NCI-H774 (cell line): ENCODE measurements around the gene REG3A.

Experiments
- DNase-seq: peaks from one replicate; lab custom pipeline; 2025; lab: John Stamatoyannopoulos, UW

REG3A gene

DNA sequence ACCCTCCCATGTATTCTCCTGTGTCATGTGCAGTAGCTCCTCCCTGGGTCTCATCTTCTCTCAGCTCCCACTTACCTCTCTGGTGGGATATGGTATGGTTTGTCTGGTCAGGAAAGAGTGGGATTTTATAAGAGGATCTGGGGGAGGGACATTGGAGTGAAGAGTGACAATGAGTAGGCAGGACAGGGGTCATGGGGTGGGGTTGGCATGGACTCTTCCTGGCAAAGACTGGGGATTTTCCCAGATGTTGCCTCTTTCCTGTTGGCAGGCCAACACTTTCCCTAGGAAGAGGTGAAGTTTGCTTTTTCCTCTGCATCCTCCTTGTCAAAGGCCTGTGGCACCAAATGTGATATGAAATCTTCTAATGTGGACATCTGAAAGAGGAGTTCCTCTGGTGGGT is at the start of gene REG3A:
TSS of gene REG3A (minus strand) at position 101 of the 400 bp plus-strand sequence. CDS start 348 bp downstream, outside the sequence.
- DNase-seq: no peak

DNA sequence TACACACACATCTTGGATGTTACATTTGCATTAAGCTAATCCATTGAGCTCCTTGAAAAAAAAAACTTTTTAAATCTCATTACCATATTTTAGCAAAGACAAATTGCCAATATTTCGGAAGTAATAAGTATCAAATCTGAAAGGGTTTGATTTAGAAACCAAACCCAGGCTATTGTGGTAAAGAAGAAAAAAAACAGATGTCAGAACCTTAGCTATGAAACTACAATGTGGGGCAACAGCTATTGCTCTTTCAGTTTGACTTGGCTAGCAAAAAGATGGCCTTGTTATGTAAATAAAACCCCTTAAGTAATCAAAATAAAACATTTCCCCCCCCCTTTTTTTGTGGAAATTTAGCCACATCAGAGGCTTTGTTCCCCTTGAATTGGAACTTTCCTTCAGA is 41.2 kb upstream of the REG3A start:
- DNase-seq: no peak

- no peak for DNase-seq
Measured at GRCh38 chr2:79191816-79192215, 32.3 kb upstream of the REG3A start.

DNA sequence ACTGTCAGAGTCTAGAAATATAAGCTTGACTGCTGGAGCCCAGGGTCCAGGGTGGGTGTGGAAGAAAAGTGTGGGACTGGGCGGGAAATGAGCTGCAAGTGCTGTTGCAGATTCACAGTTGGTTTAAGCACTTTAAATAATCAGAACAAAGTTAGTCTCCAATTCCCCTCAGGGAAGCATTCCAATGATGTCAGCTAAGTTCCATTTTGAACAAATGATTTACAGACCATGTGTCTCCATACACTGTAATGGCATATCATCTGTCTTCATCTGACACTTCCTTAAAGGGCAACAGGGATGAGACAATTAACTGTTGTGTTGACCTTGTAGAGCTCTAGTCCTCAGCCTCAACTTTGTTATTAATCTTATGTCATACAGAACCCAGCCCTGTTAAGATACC is 31.5 kb upstream of the REG3A start:
- no peak for DNase-seq

DNA sequence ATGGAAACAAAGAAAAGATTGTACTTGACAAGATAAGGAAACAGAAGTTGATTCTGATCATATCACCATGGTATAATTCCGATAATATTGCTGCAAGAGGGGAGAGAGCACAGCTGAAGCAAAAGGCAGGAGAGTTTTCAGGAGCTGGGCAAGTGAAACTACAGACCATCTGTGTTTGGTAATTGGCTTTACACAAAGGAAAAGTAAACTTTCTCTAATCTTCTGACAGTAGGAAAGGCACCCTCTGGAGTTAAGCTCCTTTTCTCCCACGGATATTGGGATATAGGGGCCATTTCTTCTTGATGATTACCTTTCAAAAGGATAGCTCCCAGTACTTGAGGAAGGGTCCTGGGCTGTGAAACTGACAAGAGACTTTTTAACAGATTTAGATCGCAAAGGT is 29.9 kb upstream of the REG3A start:
- DNase-seq: no peak

GRCh38 chr2:79181617-79182016 is 22.1 kb upstream of the REG3A start:
- no peak for DNase-seq

- DNase-seq: no peak
Measured at GRCh38 chr2:79180092-79180491, 20.5 kb upstream of the REG3A start.

GRCh38 chr2:79179036-79179435 is 19.5 kb upstream of the REG3A start:
- no peak for DNase-seq

GRCh38 chr2:79178076-79178674 is 18.6 kb upstream of the REG3A start:
- DNase-seq: no peak

- DNase-seq: no peak
Measured at GRCh38 chr2:79171348-79171958, 11.9 kb upstream of the REG3A start.

GRCh38 chr2:79162801-79163200 is 3.2 kb upstream of the REG3A start:
- no peak for DNase-seq

DNA sequence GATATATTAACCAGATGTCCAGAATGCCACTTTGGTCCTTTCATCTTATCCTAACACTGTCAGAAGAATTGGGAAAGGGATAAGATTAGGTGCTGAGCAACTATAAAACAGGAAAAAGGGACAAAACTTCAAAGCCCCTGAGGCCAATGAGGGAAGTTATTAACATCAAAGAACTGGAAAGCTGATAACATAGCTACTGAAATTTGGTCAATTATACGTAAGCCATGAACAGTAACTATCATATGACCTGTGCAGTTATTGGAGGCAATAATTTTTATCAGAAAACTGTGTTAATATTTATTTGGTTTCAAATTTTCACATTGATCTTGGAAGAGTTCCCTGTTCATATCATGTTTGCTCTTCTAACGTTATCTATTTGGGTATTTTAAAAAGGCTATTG is 2.6 kb upstream of the REG3A start:
- DNase-seq: no peak

DNA sequence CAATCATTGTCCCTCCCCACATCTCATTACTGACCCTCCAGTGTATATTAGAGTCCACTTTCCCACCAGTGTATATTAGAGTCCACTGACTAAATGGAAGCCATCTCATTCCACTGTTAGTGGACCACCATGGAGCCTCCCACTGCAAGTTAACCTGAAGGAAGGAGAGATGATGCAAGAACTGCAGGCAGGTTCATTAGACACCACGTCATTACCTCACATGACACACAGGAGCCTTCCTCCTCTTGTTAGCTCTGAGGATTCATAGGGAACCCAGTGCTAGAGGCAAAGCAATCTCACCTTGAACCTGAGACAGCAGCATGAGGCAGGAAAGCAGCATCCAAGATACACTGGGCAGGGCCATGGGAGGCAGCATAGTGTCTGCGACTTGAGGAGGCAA is 523 bp downstream of the REG3A start:
- DNase-seq: no peak

DNA sequence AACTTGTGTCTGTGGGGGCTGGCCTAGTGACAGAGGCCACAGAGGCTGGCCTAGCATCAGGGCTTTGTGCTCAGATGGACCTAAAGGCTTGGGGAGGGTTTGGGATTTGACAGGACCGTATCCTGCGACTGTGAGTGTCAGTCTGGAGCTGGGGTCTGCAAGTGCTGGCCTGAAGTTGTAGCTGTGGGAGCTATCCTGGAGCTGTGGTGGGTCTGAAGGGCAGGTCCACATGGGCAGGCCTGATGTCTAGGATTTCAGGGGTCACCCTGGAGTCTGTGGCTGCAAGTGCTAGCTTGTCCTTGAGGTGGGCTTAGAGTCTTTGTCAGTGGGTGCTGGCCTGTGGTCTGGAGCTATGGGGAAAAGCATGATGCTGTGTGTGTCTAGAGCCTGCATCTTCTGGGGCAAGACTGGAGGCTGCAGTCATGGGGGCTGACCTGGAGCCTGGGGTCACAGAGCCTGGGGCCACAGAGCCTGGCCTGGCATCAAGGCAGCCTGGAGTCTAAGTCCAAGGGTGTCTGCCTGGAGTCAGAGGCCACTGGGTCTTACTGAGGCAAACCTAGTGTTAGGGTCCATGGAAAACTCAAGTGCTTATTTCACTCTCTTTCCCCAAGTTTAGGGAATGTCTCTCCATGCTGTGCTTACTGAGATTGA is 3.6 kb downstream of the REG3A start:
- DNase-seq: no peak

GRCh38 chr2:79139423-79139822 is 20.1 kb downstream of the REG3A start:
- no peak for DNase-seq

DNA sequence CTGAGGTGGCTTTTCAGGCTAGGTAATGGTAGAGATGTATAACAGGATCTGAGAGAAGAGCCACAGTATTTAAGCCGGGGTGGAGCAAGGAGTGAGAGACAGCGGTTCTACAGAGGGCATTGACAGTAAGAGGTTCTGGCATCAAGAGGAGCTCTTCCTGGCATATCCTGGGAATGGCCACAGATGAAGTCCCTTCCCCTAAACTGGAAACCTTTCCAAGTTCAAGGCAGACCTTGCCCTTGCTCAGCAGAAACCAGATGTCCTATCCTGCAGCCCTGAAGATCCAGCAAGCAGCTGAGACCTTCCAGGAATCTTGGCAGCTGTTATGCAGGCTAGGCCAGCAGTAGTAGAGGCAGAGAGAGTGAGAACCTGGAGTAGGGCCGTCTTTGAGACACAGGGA is 21.2 kb downstream of the REG3A start:
- DNase-seq: no peak

DNA sequence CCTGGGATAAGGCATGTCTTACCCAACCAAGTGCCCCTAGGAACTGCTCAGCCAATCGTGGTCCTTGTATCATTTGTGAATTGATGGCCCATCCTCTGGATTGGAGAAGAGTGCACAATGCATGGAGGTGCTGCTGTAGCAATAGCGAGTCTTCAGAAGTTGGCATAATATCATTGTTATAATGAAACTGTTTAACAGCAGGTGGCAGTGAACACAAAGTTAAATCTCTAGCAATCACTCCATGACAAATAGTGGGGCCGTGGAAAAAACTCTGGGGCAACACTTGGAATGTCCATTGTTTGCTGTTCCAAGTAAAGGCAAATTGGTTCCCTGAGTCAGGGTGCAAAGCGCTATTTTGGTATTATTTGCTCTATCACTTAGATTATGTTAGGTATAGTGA is 27.9 kb downstream of the REG3A start:
- no peak for DNase-seq

DNA sequence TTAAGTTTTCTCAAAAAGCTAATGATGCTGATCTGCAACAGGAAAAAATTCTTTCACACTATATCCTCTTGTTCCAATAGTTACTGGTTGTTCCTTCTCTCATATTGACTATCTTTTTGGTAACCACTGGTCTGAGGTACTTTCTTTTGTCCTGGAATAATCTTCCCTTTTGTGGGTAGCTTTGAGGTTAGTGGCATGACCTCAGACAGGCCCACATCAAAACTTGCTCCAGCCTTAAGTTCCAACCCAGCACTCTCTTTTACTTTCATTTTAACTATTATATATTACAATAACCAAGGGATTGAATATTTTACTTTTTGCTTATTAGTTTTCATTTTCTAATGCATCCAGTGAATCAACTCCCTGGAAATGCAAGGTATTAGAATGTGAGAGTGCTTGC is 29.7 kb downstream of the REG3A start:
- DNase-seq: no peak

DNA sequence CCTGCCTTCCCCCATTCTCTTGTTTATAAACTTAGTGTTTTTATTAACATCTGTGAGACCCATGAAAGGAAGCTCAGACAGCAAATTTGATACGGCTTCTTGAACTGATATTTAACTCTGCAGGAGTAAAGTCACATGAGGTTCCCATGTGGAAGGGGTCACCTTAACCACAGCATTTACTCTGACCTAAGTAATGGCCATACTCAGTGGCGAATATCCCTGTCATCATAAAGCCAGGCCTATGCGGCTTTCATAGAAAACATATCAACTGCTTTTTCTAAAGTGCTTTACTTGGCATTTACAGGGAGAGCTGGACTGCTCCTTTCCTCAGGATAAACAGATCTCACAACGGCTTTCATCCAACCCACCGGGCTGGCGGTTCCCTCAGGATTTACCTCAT is 30.3 kb downstream of the REG3A start:
- DNase-seq: no peak

DNA sequence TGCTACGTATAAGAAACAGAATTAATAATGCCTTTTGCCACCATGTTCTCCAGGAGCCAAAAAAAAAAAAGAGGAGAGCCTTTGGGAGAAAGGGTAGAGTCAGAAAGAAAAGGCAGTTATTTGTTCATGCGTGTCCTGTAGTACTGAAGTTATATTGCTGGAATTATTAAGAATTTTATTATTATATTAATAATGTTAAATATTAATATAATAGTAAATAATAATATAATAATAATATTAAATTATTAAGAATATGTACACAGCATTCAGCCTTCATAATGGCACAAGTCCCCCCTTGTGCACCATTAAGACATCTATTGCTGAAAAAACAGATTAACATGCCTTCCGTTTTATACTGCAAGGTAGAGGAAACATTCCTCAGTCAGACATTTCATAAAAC is 31.1 kb downstream of the REG3A start:
- no peak for DNase-seq

DNA sequence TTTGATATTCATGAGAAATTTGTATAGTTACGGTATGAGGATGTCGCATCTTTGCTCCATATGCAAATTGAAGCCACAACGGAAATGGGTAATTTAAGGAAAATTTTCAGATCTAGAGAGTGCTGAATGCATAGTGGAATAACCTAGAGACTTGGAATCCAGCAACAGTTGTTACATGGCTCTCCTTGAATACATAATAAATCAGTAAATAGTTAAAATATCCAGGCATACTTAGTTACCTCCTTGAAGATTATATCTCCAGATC is 33.9 kb downstream of the REG3A start:
- DNase-seq: no peak

- DNase-seq: no peak
Measured at GRCh38 chr2:79124907-79125720, 34.4 kb downstream of the REG3A start.

DNA sequence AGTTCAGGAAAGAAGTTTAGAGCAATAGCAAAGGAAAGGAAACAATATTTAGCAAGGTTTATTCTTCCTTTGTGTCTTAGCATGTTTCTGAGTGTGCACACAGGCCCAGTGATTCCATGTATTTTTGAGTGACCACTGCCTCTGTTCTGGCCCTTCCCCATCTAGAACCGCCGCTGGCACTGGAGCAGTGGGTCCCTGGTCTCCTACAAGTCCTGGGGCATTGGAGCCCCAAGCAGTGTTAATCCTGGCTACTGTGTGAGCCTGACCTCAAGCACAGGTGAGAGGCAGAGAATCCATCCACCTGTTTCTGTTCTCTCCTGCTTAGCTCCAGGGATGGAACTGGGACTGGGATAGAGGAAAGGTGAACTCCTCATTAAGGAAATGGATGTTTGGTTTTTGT is 36.9 kb downstream of the REG3A start:
- DNase-seq: no peak
